GM23248 (cell line): ENCODE results near the gene SCAI.

Source experiments
- EZH2 ChIP-seq: fragments of 200-600 bp; sonication (generic); IDR thresholded peaks from 2 replicates; pipeline ENCODE4 v1.6.1; 2018; ENCODE audit warnings: antibody characterized with exemption, mild to moderate bottlenecking; ENCODE audit not compliant: insufficient read depth, poor library complexity, severe bottlenecking
- EZH2phosphoT487 ChIP-seq: fragments of 200-600 bp; sonication (generic); IDR thresholded peaks from 2 replicates; pipeline ENCODE4 v1.6.1; 2018; ENCODE audit warnings: antibody characterized with exemption, moderate library complexity, mild to moderate bottlenecking, low read depth; ENCODE audit not compliant: insufficient read depth

DNA sequence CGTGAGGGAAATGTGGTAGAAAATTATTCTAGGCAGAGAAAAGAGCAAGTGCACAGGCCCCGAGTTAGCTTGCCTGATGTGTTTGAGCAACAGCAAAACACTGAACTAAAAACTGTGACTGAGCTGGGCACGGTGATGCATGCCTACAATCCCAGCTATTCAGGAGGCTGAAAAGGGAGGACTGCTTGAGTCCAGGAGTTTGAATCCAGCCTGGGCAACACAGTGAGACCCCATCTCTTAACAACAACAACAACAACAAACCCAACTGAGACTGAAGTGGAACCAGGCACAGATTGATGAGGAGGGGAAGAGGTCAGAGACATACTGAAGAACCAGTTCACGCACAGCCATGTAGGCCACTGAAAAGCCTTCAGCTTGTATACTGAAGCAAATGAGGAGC is 42.5 kb downstream of the SCAI start:
- TF ChIP-seq EZH2, result no peak
- no peak for TF ChIP-seq EZH2phosphoT487
